ENCODE results near the gene ALDH1A3.

The ALDH1A3 gene

DNA sequence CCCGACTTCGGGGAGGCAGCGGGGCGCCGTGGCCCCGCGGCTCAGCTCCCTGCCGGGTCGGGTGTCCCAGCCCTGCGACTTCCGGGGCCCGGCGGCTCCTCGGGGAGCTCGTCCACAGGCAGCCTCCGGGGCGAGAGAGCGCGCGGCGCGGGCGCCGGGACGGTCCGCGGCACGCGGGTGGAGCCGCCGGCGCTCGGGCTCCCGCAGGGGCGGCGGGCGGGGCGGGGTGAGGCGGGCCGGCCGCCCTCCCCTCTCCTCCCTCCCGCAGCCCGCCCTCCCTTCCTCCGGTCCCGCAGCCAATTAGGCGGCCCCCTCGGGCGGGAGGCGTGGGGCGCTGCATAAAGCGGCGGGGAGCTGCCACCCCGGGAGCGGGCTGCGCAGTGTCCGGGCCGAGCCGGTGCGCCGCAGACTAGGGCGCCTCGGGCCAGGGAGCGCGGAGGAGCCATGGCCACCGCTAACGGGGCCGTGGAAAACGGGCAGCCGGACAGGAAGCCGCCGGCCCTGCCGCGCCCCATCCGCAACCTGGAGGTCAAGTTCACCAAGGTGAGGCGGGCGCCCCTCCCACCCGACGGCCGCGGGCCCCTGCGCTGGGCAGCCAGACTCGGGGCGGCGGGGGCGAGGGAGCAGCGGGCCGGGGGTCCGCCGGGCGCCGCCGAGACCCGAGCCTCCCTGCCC lies at the start of gene ALDH1A3:
Gene ALDH1A3 (plus strand): TSS at position 368 of the 675 bp plus-strand sequence. CDS start 77 bp downstream, at position 445.
- Histone ChIP-seq H3K36me3 (ENCODE audit: control insufficient read depth, insufficient read depth, low read length) (no peaks in the 10 kb centered on the region), H3K4me2 (ENCODE audit: low read length) (peak within 1 kb of the TSS; percentile 58), H3K27ac (no peak within 1 kb of the TSS), H2AFZ (peak within 1 kb of the TSS; percentile 66), H3K9ac (no peak within 1 kb of the TSS), H3K4me3 (ENCODE audit: low read depth, low read length) (peak within 1 kb of the TSS; percentile 31), H3K9me3 (ENCODE audit: control insufficient read depth, low read length) (no peaks in the 10 kb centered on the region), H3K27me3 (ENCODE audit: control insufficient read depth, insufficient read depth, low read length) (no peaks in the 10 kb centered on the region), H3K79me2 (no peaks in the 10 kb centered on the region), H3K4me1 (no peaks in the 10 kb centered on the region)
- no peak for TF ChIP-seq CTCF (IDR thresholded peaks at IDR 0.05)

DNA sequence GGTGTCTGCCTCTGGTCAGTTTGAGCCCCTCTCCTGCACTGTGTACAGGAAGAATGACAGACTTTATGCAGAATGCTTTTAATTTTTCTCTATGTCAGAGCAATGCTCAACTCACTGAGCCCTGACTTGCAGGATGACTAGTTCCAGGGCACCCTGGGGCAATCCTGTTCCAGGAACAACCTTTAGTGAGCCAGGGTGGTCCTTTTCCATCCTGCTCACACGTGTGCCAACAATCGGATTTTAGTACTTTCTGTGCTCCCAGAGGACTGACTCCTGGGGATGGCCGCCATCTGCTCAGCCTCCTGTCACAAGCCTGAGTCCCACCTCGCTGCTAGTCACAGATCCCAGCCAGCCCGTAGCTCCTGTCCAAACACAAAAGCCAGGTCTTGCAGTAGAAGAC lies 48.2 kb upstream of the ALDH1A3 start:
- no peak overlapping the region for H2AFZ ChIP-seq
- H3K4me1 ChIP-seq = no peaks in the 10 kb centered on the region
- no peaks in the 10 kb centered on the region for H3K79me2 ChIP-seq
- H3K9ac ChIP-seq = no peak overlapping the region
- no peak overlapping the region for H3K4me2 ChIP-seq (ENCODE audit: low read length)
- H3K4me3 ChIP-seq (ENCODE audit: low read depth, low read length) = no peak overlapping the region
- no peak overlapping the region for H3K27ac ChIP-seq
- H3K9me3 ChIP-seq (ENCODE audit: control insufficient read depth, low read length) = no peaks in the 10 kb centered on the region
- H3K27me3 ChIP-seq (ENCODE audit: control insufficient read depth, insufficient read depth, low read length) = no peaks in the 10 kb centered on the region
- H3K36me3 ChIP-seq (ENCODE audit: control insufficient read depth, insufficient read depth, low read length) = no peaks in the 10 kb centered on the region
- no peak for TF ChIP-seq CTCF (IDR thresholded peaks at IDR 0.05)

DNA sequence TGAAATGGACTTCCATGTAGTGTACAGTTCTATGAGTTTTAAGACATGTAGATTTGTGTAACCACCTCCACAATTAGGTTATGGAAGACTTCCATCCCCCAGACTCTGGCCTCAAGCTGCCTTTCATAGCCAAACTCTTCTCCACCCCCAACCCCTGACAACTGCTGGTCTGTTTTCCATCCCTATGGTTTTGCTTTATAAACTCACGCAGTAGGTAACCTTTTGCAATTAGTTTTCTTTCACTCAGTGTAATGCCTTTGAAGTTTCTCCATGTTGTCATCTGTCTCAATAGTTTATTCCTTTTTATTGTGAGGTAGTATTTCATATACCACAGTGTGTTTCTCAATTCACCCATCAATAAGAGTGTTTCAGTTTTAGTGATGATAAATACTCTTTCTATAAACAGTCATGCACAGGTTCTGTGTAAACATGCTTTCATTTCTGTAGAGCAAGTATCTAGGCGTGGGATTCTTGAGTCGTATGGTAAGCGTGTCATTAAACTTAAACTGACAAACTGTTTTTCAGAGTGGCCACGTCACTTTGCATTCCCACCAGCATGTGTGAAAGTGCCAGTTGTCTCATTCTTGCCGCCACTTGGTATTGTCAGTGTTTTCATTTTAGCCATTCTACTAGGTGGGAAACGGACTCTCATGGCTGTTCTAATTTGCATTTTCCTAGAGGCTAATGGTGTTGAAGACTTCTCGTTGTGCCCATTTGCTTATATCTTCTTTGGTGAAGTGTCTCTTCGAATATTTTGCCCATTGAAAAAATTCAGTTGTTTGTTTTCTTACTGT lies 47.3 kb upstream of the ALDH1A3 start:
- Histone ChIP-seq H3K4me2 (ENCODE audit: low read length) (no peak overlapping the region), H3K27me3 (ENCODE audit: control insufficient read depth, insufficient read depth, low read length) (no peaks in the 10 kb centered on the region), H3K4me3 (ENCODE audit: low read depth, low read length) (no peak overlapping the region), H3K9ac (no peak overlapping the region), H3K9me3 (ENCODE audit: control insufficient read depth, low read length) (no peaks in the 10 kb centered on the region), H3K4me1 (no peaks in the 10 kb centered on the region), H2AFZ (no peak overlapping the region), H3K79me2 (no peaks in the 10 kb centered on the region), H3K27ac (no peak overlapping the region), H3K36me3 (ENCODE audit: control insufficient read depth, insufficient read depth, low read length) (no peaks in the 10 kb centered on the region)
- TF ChIP-seq CTCF (IDR thresholded peaks at IDR 0.05) = no peak

GRCh38 chr15:100833417-100834389 lies 45.9 kb upstream of the ALDH1A3 start:
- no peaks in the 10 kb centered on the region for H3K9me3 ChIP-seq (ENCODE audit: control insufficient read depth, low read length)
- H3K4me1 ChIP-seq = no peaks in the 10 kb centered on the region
- H3K27ac ChIP-seq = no peak overlapping the region
- no peaks in the 10 kb centered on the region for H3K27me3 ChIP-seq (ENCODE audit: control insufficient read depth, insufficient read depth, low read length)
- H3K9ac ChIP-seq = no peak overlapping the region
- TF ChIP-seq CTCF (IDR thresholded peaks at IDR 0.05) = no peak
- H3K4me3 ChIP-seq (ENCODE audit: low read depth, low read length) = no peak overlapping the region
- H2AFZ ChIP-seq = no peak overlapping the region
- no peak overlapping the region for H3K4me2 ChIP-seq (ENCODE audit: low read length)
- no peaks in the 10 kb centered on the region for H3K36me3 ChIP-seq (ENCODE audit: control insufficient read depth, insufficient read depth, low read length)
- H3K79me2 ChIP-seq = no peaks in the 10 kb centered on the region
